Right renal cortex interstitium (tissue), 3 donors: Measurements from ENCODE around the gene DGKQ. TPM values are rescaled to one million over a fixed set of nuclear protein-coding genes. Genes with fewer than 3 reads are reported as not detected.

Experiments used
- DNase-seq, 3 donors: peaks; one replicate each; pipeline ENCODE4 v3.0.0-alpha.2; 2013; ENCODE audit warnings: low read depth in 3 of 3, low spot score in 2 of 3
- polyA plus RNA-seq, 3 donors: library from polyadenylated mRNA; unstranded; fragments of 120-200 nt; gene quantifications; one replicate each; pipeline ENCODE4 v1.2.1, GENCODE V29; 2013; ENCODE audit not compliant: insufficient read length in 3 of 3

The DGKQ gene
- polyA plus RNA-seq, 3 donors, result 5.0 to 5.9 (median 5.8) TPM

GRCh38 chr4:963276-964225 lies 9.8 kb downstream of the DGKQ start:
- no peak for DNase-seq

- DNase-seq, result no peak
Measured at GRCh38 chr4:962231-963208, 10.8 kb downstream of the DGKQ start.

- no peak for DNase-seq
Measured at GRCh38 chr4:961351-962230, 11.8 kb downstream of the DGKQ start.

GRCh38 chr4:960636-961350 lies 12.6 kb downstream of the DGKQ start:
- no peak for DNase-seq

GRCh38 chr4:960140-960635 lies 13.2 kb downstream of the DGKQ start:
- no peak for DNase-seq

- no peak for DNase-seq
Measured at GRCh38 chr4:959338-960139, 13.8 kb downstream of the DGKQ start.

GRCh38 chr4:958696-959337 lies 14.6 kb downstream of the DGKQ start:
- DNase-seq, result no peak

GRCh38 chr4:958314-958665 lies 15.1 kb downstream of the DGKQ start:
- DNase-seq, result no peak

- DNase-seq, result no peak
Measured at GRCh38 chr4:957581-958313, 15.6 kb downstream of the DGKQ start.

- no peak for DNase-seq
Measured at GRCh38 chr4:957231-957580, 16.2 kb downstream of the DGKQ start.

GRCh38 chr4:956531-957230 lies 16.7 kb downstream of the DGKQ start:
- DNase-seq, result no peak

- DNase-seq, result no peak
Measured at GRCh38 chr4:955931-956381, 17.4 kb downstream of the DGKQ start.

- DNase-seq, result no peak
Measured at GRCh38 chr4:955161-955921, 18.0 kb downstream of the DGKQ start.

- no peak for DNase-seq
Measured at GRCh38 chr4:954211-955020, 19.0 kb downstream of the DGKQ start.

- no peak for DNase-seq
Measured at GRCh38 chr4:953574-953915, 19.8 kb downstream of the DGKQ start.
